ENCODE measurements around the gene PDE9A.

GRCh38 chr21:42640486-42640885, 12.9 kb upstream of the PDE9A start:
- TF ChIP-seq CTCF (IDR thresholded peaks at IDR 0.05) (no peak), POLR2A (IDR thresholded peaks at IDR 0.05) (no peak)
